Mesendoderm (in vitro differentiated cells): ENCODE measurements around the gene SPRY2.

Experiments used
- DNase-seq: peaks from one replicate; pipeline ENCODE4 v3.0.0; 2013
- H2AK5ac ChIP-seq: 2 replicates; pipeline ENCODE4 v1.6.1; 2013; ENCODE audit warnings: low read length, inconsistent platforms
- H2BK120ac ChIP-seq: 2 replicates; pipeline ENCODE4 v1.6.1; 2013; ENCODE audit warnings: low read depth, mild to moderate bottlenecking, low read length, moderate library complexity, mixed read lengths
- H2BK15ac ChIP-seq: replicated peaks from 2 replicates; pipeline ENCODE4 v1.6.1; 2013; ENCODE audit warnings: low read depth, mild to moderate bottlenecking, moderate library complexity
- H2BK5ac ChIP-seq: 2 replicates; pipeline ENCODE4 v1.6.1; 2013; ENCODE audit warnings: low read length, inconsistent platforms
- H3K18ac ChIP-seq: 2 replicates; pipeline ENCODE4 v1.6.1; 2013; ENCODE audit warnings: mild to moderate bottlenecking, low read length, mixed read lengths
- H3K23ac ChIP-seq: one replicate; pipeline ENCODE4 v1.6.1; 2013; ENCODE audit warnings: low read length
- H3K27ac ChIP-seq: 2 replicates; pipeline ENCODE4 v1.5.1; 2013; ENCODE audit warnings: low read depth, mild to moderate bottlenecking, inconsistent platforms, low read length, moderate library complexity
- H3K27me3 ChIP-seq: 2 replicates; pipeline ENCODE4 v1.6.1; 2013; ENCODE audit warnings: low read length, control low read depth, mild to moderate bottlenecking, inconsistent platforms; ENCODE audit not compliant: insufficient read depth, poor library complexity
- H3K36me3 ChIP-seq: 2 replicates; pipeline ENCODE4 v1.6.1; 2013; ENCODE audit warnings: low read length, inconsistent platforms; ENCODE audit not compliant: control insufficient read depth, insufficient read depth
- H3K4ac ChIP-seq: one replicate; pipeline ENCODE4 v1.6.1; 2013; ENCODE audit warnings: low read depth, mild to moderate bottlenecking, low read length, moderate library complexity
- H3K4me1 ChIP-seq: 2 replicates; pipeline ENCODE4 v1.6.1; 2013; ENCODE audit warnings: low read depth, low read length, inconsistent platforms; ENCODE audit not compliant: control insufficient read depth
- H3K4me2 ChIP-seq: 2 replicates; pipeline ENCODE4 v1.6.1; 2013; ENCODE audit warnings: low read length
- H3K4me3 ChIP-seq: 2 replicates; pipeline ENCODE4 v1.5.1; 2013; ENCODE audit warnings: mild to moderate bottlenecking, low read length
- H3K56ac ChIP-seq: one replicate; pipeline ENCODE4 v1.6.1; 2013; ENCODE audit warnings: low read length
- H3K79me1 ChIP-seq: 2 replicates; pipeline ENCODE4 v1.6.1; 2013; ENCODE audit warnings: low read length, inconsistent platforms
- H3K79me2 ChIP-seq: 2 replicates; pipeline ENCODE4 v1.6.1; 2013; ENCODE audit warnings: mild to moderate bottlenecking, low read length; ENCODE audit not compliant: control insufficient read depth, insufficient read depth
- H3K9ac ChIP-seq: 2 replicates; pipeline ENCODE4 v1.6.1; 2013; ENCODE audit warnings: low read length, inconsistent platforms
- H4K5ac ChIP-seq: one replicate; pipeline ENCODE4 v1.6.1; 2013; ENCODE audit warnings: low read length
- H4K8ac ChIP-seq: one replicate; pipeline ENCODE4 v1.6.1; 2013; ENCODE audit warnings: low read depth, mild to moderate bottlenecking, control low read depth, low read length, moderate library complexity
- WGBS: extraction: QIAGEN DNeasy Blood & Tissue Kit; methylation state at CpG from one replicate; pipeline ENCODE4 v1.1.7; 2013; ENCODE audit warnings: low lambda C conversion rate, missing lambda C conversion rate; ENCODE audit not compliant: insufficient coverage; ENCODE audit errors: extremely low coverage; 5-methylcytosine and 5-hydroxymethylcytosine counted together

The SPRY2 gene

DNA sequence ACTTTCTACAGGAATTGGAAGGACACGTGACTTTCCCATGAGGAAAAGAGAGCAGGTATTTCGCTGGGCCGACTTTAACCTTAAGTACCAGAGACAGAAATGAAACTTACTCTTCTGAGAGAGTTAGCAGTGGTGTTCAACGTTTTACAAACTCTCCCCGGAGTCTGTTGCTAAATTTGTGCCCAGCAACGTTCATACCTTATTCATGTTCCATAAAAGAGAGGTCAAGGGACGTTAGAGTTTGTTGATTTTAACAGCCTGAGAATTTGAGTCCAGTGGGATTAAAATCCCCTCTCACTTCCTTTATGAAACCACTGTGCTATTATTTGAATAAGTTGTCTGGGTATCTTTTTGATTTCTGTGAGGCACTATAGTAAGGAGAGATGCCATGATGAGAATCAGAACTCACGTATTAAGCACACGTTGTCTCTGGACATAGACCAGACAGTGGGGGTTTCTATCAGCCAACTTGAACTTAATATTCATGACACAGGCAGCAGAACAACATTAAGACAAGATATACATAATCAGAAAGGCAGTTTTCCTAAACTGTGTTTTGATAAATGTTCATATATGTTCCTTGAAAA is 33.4 kb downstream of the SPRY2 start:
- Histone ChIP-seq H3K56ac (no peak overlapping the region), H3K79me2 (no peaks in the 10 kb centered on the region)
- no CpG with 5 or more reads among the region's 9 CpGs for WGBS

DNA sequence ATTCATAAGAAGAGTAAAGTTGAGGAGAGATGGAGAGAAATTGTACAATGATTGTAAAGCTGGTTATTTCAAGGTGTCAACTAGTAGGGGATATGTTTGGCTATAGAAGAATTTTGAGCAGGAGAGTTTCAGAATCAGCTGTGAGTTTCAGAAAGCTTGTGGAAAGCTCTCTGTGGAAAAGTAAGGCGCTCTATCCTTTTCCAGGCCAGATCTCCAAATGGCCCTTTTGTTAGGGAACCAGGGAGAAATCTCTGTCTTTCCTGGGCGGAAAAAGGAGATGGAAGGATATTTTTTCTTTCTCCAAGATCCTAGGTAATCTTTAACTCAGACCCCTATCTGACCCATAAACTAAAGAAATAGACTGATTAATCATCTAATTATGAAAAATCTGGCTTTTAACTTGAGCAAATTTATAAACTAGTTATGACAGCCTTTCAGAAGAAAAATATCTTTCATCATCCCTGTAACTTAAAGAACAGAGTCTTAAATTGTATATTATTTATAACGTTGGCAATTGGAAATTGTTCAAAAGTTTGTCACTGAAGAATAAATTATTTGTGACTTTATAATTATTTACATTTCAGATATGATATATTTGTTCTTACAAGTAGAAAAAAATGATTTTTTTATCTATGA is 34.5 kb downstream of the SPRY2 start:
- no peaks in the 10 kb centered on the region for H3K79me2 ChIP-seq
- no peak overlapping the region for H3K27ac ChIP-seq
- no peaks in the 10 kb centered on the region for H3K79me1 ChIP-seq
- no peak overlapping the region for H3K18ac ChIP-seq
- H2AK5ac ChIP-seq: no peak overlapping the region
- no peak overlapping the region for H3K4ac ChIP-seq
- no peak overlapping the region for H3K4me3 ChIP-seq
- no peak overlapping the region for H2BK5ac ChIP-seq
- WGBS: no CpG with 5 or more reads among the region's 3 CpGs
- no peak overlapping the region for H2BK120ac ChIP-seq
- H4K5ac ChIP-seq: no peak overlapping the region
- DNase-seq: no peak
- H2BK15ac ChIP-seq: no peak overlapping the region
- H3K27me3 ChIP-seq: no peaks in the 10 kb centered on the region
- H3K56ac ChIP-seq: no peak overlapping the region
- H3K23ac ChIP-seq: no peak overlapping the region
- no peak overlapping the region for H3K4me2 ChIP-seq
- H3K36me3 ChIP-seq: no peaks in the 10 kb centered on the region
- no peaks in the 10 kb centered on the region for H3K4me1 ChIP-seq
- no peak overlapping the region for H3K9ac ChIP-seq
- H4K8ac ChIP-seq: no peak overlapping the region

More for the DNA sequence above, 33.4 kb downstream of the SPRY2 start:
- Histone ChIP-seq H2AK5ac (no peak overlapping the region), H3K4ac (peak overlapping the region; percentile 4), H4K8ac (no peak overlapping the region), H3K36me3 (no peaks in the 10 kb centered on the region), H3K27me3 (no peaks in the 10 kb centered on the region), H3K4me1 (no peaks in the 10 kb centered on the region), H2BK5ac (no peak overlapping the region), H2BK15ac (no peak overlapping the region), H3K27ac (no peak overlapping the region), H4K5ac (no peak overlapping the region), H3K4me2 (no peak overlapping the region), H3K4me3 (no peak overlapping the region), H3K23ac (no peak overlapping the region), H2BK120ac (no peak overlapping the region), H3K18ac (no peak overlapping the region), H3K9ac (no peak overlapping the region), H3K79me1 (no peaks in the 10 kb centered on the region)
- DNase-seq: no peak

DNA sequence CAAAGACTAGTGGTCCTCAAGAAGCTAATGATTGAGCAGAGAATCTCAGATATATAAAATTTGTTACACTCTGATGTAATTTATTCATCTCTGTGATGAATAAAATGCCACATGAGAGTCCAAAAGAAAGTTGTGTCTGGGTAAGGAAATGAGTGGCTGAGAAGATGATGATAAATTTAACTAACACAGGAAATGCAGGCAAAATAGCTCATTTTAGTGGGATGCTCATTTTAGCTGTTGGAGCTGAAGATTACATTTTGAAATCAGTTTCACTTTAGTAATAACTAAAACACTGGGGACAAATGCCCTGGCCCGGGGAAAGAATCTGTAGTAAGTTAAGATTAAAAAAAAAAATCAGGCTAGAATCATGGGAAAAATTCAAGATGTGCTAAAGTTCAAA is 35.2 kb downstream of the SPRY2 start:
- no CpG with 5 or more reads among the region's 1 CpG for WGBS
- no peak overlapping the region for H3K4me3 ChIP-seq
- H3K79me1 ChIP-seq: no peaks in the 10 kb centered on the region

DNA sequence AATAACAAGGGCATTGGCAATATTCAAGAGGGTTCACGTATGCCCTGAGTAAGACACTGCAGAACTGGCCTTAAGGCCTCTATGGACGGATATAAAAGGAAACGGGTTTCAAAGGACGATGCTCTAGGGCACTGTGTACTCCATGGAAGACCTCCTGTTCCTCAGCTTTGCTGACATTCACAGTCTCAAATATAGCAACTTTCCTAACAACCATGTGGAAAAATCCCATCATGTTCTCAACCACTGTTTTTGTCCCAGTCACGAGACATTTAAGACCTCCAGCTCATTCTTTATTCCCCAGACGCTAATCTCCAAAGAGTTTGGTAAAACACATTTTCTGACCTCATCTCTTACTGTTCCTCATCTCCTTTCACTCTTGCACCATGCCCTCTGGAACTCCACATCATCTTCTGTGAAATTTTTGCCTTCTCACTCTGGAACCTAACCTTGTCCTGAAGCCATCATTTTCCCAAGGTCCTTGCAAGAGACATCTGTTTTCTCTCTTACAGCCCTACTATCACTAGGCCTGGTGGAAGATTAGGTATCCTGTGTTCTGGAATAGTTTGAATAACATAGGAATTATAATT is 37.6 kb downstream of the SPRY2 start:
- no peaks in the 10 kb centered on the region for H3K79me2 ChIP-seq
- no CpG with 5 or more reads among the region's 6 CpGs for WGBS

More for the DNA sequence above, 35.2 kb downstream of the SPRY2 start:
- no peak overlapping the region for H4K5ac ChIP-seq
- H4K8ac ChIP-seq: no peak overlapping the region
- no peak overlapping the region for H3K56ac ChIP-seq
- H3K79me2 ChIP-seq: no peaks in the 10 kb centered on the region
- H2AK5ac ChIP-seq: no peak overlapping the region
- H2BK15ac ChIP-seq: no peak overlapping the region
- no peak overlapping the region for H3K18ac ChIP-seq
- no peak overlapping the region for H3K23ac ChIP-seq
- no peak for DNase-seq
- H3K27me3 ChIP-seq: no peaks in the 10 kb centered on the region
- no peak overlapping the region for H3K27ac ChIP-seq
- H2BK5ac ChIP-seq: no peak overlapping the region
- H3K4me1 ChIP-seq: no peaks in the 10 kb centered on the region
- H3K9ac ChIP-seq: no peak overlapping the region
- H3K4me2 ChIP-seq: no peak overlapping the region
- H2BK120ac ChIP-seq: no peak overlapping the region
- H3K4ac ChIP-seq: no peak overlapping the region
- H3K36me3 ChIP-seq: no peaks in the 10 kb centered on the region

DNA sequence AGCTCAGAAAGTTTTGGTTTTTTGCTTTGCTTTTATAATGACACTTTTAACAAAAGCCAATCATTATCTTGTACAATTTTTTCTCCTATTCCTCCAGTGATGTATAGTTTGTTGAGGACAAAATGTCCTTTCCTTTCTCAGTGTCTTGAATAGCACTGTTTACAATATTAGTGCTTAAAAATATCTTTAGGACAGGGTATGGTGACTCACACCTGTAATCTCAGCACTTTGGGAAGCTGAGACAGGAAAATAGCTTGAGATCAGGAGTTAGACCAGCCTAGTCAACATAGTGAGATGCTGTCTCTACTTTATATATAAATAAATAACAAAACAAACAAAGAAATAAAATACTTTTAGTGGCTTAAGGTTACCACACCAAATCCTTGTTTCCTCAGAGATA is 41.9 kb downstream of the SPRY2 start:
- Histone ChIP-seq H2BK120ac (no peak overlapping the region), H3K56ac (no peak overlapping the region), H2BK15ac (no peak overlapping the region), H3K23ac (no peak overlapping the region), H3K79me2 (no peaks in the 10 kb centered on the region), H3K79me1 (no peaks in the 10 kb centered on the region), H4K8ac (no peak overlapping the region), H4K5ac (no peak overlapping the region), H3K4ac (no peak overlapping the region), H3K27ac (no peak overlapping the region), H3K36me3 (no peaks in the 10 kb centered on the region), H3K9ac (no peak overlapping the region), H3K4me2 (no peak overlapping the region), H3K27me3 (no peaks in the 10 kb centered on the region), H3K4me1 (no peaks in the 10 kb centered on the region), H2AK5ac (no peak overlapping the region), H2BK5ac (no peak overlapping the region), H3K18ac (no peak overlapping the region), H3K4me3 (no peak overlapping the region)
- no peak for DNase-seq

More for the DNA sequence above, 37.6 kb downstream of the SPRY2 start:
- H3K27ac ChIP-seq: no peak overlapping the region
- no peak overlapping the region for H4K8ac ChIP-seq
- no peak overlapping the region for H3K23ac ChIP-seq
- H3K56ac ChIP-seq: no peak overlapping the region
- H3K4me2 ChIP-seq: no peak overlapping the region
- H3K18ac ChIP-seq: no peak overlapping the region
- no peaks in the 10 kb centered on the region for H3K79me1 ChIP-seq
- no peak overlapping the region for H2BK15ac ChIP-seq
- no peaks in the 10 kb centered on the region for H3K36me3 ChIP-seq
- H3K4me3 ChIP-seq: no peak overlapping the region
- no peak overlapping the region for H3K9ac ChIP-seq
- H2AK5ac ChIP-seq: no peak overlapping the region
- H3K27me3 ChIP-seq: no peaks in the 10 kb centered on the region
- no peak overlapping the region for H2BK120ac ChIP-seq
- no peak overlapping the region for H2BK5ac ChIP-seq
- no peak overlapping the region for H4K5ac ChIP-seq
- DNase-seq: no peak
- no peak overlapping the region for H3K4ac ChIP-seq
- no peaks in the 10 kb centered on the region for H3K4me1 ChIP-seq
